Measurements from ENCODE around the gene TRAK2.
"Not testable (repeated sequence)": the region's sequence is repeated elsewhere in the genome, so short reads cannot be mapped to it uniquely, and the experiment has no call there.

The TRAK2 gene

DNA sequence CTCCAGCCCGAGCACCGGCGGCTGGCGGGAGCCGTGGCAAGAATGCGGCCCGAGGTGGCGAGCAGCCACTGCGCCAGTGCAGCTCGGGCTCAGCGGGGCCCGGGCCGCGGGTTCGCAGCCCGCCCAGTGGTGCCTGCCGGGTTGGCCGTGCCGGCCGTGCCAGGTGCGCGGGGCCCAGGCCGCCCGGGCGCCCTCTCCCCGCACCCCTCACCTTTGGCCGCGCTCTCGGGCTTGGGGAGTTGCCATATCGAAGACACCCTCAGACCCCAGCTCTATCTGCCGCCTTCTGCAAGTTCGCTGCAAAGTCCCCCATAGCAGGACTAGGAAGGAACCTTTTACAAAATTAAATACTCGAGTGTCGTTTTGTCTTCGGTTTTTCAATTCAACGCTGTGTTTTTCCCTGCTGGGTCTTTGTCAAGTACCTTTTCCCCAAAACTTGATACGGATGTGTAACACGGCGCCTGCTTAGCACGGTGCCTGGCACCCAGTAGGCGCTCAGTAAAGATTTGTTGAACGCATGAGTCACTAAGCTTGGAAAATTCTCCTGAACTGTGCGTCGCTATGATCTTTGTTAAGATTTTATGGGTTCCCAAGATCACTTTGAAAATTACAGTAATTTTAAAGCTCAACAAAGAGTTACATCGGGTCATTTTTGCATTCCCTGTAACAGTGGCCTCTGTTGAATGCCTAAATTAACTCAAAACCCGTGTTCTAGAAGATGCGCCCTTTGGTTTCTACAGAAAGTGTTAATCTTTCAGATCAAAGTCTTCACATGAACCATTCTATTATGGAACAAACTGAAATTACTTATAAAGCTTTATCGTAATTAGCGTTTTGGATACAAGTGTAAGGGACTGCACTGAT is 1.0 kb upstream of the TRAK2 start:
- DNase-seq (ENCODE audit: low spot score), result no peak

DNA sequence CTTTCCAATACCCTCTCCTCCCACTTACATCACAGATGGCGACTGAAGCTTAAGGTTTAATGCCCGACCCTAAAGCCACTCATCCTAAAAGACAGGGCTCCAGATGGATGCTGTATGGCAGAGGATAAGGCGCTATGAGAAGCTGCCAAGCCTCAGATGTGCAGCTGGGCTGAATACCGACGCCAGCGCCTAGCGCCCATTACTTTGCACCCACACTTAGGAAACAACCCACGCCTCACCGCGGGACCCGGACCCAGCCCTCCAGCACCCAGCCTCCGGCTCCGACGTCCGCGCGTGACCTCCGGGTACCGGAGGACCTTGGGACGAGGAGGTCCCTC is 335 bp downstream of the TRAK2 start:
- DNase-seq (ENCODE audit: low spot score), result no peak

DNA sequence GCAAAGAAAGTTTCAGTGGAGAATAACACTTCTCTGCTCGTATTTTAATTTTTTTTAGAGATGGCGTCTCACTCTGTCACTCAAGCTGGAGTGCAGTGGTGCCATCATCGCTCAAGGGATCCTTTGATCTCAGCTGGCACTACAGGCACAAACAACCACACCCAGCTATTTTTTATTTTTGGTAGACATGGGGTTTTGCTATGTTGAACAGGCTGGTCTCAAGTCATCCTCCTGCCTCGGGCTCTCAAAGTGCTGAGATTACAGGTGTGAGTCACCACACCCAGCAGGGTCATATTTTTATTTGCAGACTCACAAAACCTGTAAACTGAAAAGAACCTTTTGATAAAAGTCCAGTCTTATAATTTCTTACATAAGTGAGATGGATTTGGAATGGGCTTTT is 2.6 kb downstream of the TRAK2 start:
- no peak for DNase-seq (ENCODE audit: low spot score)

DNA sequence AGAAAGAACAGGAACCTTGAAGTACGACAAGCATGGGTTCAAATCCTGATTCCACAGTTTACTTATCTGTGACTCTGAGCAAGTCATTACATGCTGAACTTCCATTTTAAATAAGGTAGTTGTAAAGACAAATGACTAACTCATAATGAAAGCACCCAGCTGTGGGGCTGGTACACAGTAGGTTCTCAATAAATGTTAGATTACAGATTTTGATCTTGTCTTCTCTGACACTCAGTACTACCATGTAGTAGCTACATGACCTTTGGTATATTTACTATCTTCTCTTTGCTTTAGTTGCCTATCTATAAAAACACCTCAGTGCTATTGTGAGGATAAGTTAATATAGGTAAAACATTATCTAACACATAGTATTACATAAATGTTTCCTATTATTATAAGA is 3.2 kb downstream of the TRAK2 start:
- no peak for DNase-seq (ENCODE audit: low spot score)

DNA sequence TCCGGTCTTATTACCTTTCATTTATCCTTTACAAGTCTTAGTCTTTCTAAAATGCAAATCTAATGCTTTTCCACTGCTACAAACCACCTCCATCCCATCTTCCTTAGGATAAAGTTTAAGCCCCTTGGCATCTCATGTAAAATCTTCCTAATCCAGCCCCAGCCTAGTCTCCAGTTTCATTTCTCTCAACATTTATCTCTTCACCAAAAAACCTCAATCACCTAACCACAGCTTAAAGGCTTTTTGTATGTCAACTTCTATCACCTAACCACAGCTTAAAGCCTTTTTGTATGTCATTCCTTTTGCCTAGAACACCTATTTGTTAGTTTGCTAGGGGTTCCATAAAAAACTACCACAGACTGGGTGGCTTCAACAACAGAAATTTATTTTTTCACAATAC is 4.2 kb downstream of the TRAK2 start:
- DNase-seq (ENCODE audit: low spot score), result no peak

DNA sequence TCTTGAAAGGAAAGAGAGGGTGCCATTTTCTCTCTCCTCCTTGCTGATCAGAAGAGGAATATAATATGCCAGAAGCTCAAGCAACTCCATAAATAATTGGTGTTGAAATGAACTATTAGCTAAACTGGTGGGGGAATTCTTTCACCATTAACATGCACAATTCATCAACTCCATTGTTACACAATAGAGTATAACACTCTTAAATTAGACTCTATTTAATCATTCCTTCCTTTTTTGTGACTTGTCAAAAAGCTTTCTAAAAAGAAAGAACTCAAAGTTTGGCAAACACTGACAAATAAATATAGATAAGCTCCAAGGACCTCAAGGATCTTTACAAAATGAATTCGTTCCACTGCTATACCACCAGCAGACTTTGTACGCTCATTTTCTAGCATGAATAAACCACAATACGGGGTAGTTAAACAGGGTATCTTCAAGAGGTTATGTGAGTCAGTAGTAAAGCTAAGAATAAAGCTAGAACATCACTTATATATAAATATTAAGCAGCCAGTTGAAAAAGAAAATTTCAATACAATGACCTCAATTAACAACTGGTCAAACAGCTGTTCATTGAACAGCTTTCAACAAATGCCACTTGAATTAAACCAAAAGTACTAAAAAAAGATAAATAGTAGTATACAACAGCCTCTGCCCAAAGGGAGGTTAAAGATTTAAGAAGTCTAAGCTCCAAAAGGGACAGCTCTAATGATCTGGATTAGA is 6.4 kb downstream of the TRAK2 start:
- no peak for DNase-seq (ENCODE audit: low spot score)

DNA sequence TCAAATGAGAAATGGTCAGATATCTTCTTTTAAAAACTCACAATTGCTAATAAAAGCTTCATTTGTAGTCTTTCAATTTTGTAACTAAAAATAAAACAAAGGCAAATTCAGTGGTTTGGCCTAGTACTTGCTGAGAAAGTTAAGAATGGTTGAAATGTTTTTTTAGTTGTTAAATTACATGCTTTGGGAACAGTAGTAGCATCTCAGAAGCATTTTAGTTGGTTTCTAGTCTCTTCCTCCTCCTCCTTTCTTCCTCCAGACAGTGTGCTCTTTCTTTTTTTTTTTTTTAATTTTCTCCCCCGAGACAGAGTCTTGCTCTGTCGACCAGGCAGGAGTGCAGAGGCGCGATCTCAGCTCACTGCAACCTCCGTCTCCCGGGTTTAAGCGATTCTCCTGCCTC is 9.8 kb downstream of the TRAK2 start:
- no peak for DNase-seq (ENCODE audit: low spot score)

DNA sequence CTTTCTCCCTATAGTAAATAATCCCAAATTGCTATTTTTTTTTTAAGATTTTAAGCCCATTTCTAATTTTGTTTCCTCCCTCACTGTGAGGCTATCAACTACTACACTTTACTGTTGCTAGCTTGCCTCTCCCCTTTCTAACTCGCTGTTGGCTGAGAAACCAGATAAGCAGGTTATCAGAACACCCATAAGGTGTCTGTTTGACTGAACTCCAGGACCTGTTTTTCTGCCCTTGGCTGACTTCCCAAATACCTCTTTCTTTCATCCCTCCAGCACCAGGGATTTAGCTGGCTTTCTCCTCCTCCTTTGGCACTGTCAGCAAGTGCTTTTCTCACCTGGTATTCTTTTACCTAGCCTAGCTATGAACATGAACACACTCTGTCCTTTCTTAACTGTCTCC is 11.1 kb downstream of the TRAK2 start:
- no peak for DNase-seq (ENCODE audit: low spot score)

DNA sequence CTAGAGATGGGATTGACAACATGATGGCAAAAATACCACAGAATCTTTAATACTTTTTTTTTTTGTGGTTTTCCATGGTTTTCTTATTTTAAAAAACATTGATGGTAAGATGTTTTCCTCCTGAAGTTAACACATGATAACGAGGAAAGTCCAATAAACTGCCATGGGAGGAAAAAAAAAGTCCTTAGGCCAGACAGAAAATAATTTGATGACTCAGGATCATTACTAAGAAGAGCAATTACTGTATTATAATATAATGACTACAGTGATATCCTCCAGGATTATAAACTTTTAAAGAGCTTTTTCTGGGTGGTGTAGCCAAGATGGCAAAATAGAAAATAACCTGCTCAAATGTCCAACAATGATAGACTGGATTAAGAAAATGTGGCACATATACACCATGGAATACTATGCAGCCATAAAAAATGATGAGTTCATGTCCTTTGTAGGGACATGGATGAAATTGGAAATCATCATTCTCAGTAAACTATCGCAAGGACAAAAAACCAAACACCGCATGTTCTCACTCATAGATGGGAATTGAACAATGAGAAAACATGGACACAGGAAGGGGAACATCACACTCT is 11.8 kb downstream of the TRAK2 start:
- not testable (repeated sequence) for DNase-seq (ENCODE audit: low spot score)

DNA sequence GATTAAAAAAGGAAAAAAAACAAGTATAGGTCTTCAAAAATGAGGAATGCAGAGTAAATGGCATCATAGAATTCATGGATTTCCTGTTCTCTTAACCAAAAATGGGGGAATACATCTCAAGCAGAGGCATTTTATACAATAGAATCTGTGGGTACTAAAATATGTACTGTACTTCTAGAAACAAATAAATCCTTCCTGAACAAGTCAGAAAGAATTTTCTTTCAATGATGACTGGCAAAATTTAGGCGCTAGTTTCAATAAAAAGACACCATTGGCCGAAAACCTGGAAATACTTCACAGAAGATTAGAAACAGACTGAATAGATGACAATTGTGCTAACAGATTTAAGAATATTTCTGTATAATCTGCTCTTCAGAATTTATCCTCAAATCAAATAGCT is 15.1 kb downstream of the TRAK2 start:
- DNase-seq (ENCODE audit: low spot score), result no peak

DNA sequence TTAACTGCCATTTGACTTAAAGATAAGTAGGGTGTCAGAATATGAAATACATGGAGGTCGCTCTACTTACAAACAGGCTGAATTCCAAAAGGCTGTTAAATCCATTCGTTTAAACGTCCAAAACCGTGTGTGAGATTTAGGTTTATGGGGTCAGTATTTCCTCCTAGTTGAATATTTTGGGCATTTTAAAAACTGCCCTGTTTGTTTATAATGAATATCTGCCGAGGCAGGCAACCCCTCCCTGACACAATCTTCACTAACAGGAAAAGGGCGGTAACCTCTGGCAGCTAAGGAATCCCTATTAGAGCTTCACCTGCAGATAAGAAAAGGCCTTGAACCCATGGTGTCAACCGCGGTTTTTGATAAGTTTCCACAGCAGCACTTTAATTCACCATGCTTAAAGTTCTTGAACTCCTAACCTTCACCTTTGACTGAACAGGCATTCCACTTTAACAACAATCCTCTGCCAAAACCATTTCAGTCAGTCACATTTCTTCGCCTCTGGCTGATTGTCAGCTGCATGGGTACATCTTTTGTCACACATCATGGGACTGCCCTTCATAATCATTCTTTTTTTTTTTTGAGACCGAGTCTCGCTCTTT is 17.8 kb downstream of the TRAK2 start:
- DNase-seq (ENCODE audit: low spot score), result no peak

DNA sequence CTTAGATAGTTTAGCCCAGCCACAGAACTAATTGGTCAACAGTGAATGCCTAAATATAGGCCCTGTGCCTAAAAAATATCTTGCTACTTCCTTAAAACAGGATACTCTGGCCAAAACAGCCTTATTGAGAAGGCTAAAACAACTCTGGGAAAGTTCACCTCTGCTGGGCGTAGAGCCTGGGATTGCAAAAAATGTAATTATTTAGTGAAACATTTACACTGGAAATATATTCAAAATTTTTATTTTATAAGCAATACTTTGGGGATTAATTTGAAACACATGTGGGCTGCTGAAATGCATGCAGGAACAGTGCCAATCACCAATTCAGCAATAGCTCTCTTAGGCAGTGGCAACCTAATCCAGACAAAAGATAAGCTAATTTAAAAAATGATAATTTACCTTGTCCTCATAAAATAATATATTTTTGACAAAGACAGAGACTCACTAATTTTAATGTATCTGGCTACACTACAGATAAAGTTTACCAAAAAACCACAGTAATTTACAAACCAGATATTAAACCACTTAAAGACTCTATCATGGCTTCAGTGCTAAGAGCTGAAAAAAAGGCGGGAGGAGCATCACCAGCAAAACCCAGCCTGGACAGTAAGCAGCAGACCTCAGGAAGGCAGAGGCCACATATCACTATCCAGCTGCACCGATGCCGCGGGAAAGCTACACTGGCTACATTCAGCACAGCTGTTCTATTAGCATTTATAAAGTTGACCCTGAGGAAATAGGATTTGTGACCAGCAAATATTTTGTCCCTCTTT is 18.5 kb downstream of the TRAK2 start:
- no peak for DNase-seq (ENCODE audit: low spot score)

DNA sequence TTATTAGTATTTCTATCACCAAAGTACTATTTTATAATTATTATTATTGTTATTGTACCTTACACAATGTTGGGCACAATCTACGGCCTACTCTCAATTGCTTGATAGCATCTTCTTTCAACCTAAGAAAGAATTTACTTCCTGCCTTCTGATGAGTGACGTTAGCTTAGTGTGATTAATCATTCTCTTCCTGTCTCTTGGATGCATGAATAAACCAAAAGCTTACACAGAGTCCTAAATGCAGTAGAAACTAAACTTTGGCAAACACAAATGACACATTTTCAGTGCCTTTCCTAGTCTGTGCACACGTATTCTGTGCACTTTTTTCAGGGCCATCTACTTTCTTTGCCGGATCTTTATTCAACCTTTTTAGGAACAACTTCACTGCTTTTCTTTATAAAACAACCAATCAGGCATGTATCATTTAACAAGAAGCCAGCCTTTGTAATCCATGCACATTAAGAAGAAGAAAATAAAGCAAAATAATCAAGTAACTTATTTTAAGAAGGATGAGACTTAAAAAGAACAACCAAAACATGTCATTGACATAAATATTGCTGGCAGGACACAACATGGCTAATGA is 19.1 kb downstream of the TRAK2 start:
- no peak for DNase-seq (ENCODE audit: low spot score)

DNA sequence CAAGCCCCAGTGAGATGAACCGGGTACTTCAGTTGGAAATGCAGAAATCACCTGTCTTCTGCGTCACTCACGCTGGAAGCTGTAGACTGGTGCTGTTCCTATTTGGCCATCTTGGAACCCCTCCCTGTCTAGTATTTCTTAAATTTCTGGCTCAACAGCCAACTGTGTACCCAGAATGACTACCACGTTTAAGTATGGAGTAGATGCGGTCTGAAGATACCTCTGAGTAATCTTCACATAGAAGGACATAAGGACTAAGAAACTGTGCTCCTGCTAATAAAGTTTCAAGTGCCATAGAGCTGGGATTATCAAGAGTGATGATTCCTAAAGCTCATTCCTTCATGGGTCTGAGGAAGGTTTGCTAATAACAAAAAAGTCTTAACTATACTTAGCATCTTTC is 20.4 kb downstream of the TRAK2 start:
- no peak for DNase-seq (ENCODE audit: low spot score)

DNA sequence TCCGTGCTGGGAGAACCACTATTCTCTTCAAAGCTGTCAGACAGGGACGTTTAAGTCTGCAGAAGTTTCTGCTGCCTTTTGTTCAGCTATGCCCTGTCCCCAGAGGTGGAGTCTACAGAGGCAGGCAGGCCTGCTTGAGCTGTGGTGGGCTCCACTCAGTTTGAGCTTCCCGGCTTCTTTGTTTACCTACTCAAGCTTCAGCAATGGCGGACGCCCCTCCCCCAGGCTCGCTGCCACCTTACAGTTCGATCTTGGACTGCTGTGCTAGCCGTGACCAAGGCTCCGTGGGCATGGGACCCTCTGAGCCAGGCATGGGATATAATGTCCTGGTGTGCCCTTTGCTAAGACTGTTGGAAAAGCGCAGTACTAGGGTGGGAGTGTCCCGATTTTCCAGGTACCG is 20.9 kb downstream of the TRAK2 start:
- DNase-seq (ENCODE audit: low spot score), result not testable (repeated sequence)

DNA sequence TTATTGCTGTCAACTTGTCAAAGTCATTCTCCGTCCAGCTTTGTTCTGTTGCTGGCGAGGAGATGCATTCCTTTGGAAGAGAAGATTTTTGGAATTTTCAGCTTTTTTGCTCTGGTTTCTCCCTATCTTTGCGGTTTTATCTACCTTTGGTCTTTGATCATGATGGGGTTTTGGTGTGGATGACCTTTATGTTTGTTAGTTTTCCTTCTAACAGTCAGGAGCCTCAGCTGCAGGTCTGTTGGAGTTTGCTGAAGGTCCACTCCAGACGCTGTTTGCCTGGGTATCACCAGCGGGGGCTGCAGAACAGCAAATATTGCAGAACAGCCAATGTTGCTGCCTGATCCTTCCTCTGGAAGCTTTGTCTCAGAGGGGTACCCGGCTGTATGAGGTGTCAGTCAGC is 21.4 kb downstream of the TRAK2 start:
- DNase-seq (ENCODE audit: low spot score), result not testable (repeated sequence)

DNA sequence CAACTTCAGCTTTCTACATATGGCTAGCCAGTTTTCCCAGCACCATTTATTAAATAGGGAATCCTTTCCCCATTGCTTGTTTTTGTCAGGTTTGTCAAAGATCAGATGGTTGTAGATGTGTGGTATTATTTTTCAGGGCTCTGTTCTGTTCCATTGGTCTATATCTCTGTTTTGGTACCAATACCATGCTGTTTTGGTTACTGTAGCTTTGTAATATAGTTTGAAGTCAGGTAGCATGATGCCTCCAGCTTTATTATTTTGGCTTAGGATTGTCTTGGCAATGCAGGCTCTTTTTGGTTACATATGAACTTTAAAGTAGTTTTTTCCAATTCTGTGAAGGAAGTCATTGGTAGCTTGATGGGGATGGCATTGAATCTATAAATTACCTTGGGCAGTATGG is 22.9 kb downstream of the TRAK2 start:
- DNase-seq (ENCODE audit: low spot score), result not testable (repeated sequence)

DNA sequence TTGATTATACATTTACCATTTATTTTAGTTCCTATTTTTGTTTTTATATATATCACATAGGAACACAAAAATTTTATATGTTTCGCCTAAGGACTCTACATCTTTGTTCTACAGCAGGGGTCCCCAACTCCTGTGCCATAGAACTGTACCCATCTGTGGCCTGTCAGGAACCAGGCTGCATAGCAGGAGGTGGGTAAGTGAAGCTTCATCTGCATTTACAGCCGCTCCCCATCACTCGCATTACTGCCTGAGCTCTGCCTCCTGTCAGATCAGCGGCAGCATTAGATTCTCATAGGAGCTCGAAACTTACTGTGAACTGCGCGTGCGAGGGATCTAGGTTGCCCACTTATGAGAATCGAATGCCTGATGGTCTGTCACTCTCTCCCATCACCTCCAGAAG is 25.3 kb downstream of the TRAK2 start:
- no peak for DNase-seq (ENCODE audit: low spot score)

DNA sequence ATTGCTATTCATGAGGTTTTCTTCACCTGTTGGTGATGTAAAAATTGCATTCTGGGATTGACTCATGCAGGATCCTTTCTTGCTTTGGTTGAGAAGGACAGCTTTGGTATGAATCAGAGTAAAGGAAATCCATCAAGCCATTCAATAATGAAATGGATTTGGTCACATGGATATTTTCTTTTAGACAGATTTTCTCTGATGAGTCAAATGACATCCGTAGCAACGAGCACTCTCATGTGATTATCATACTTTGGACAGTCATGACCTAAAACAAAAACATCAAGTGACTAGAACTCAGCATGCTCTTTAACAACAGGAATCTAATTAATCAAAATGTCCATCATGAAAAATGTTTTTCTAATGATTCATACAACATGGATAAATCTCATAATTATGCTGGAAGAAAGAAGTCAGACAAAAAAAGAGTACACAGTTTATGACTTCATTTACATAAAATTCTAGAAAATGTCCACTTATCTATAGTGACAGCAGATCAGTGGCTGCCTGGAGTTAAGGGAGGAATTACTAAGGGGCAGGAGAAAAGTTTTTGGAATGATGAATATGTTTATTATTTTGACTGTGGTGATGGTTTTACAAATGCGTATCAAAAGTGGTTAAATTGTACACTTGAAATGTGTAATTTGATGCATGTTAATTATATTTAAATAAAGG is 30.7 kb downstream of the TRAK2 start:
- no peak for DNase-seq (ENCODE audit: low spot score)

DNA sequence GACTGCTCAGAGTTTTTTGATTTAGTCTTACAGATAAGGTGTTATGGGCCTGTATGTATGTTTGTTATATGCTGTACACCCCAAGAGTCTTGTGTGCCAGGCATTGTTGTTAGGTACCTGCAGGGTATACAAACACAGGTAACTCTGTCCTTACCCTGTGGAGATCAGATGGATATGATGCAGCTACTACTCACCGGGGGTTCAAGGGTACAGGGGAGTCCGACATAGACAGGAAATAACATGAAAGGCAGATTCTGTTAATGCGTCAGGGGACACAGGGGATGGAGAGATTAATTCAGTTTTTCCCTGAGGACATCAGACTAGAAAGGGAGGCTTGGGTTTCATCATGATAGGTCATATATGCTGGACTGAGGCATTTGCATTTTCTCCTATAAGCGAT is 31.3 kb downstream of the TRAK2 start:
- no peak for DNase-seq (ENCODE audit: low spot score)

DNA sequence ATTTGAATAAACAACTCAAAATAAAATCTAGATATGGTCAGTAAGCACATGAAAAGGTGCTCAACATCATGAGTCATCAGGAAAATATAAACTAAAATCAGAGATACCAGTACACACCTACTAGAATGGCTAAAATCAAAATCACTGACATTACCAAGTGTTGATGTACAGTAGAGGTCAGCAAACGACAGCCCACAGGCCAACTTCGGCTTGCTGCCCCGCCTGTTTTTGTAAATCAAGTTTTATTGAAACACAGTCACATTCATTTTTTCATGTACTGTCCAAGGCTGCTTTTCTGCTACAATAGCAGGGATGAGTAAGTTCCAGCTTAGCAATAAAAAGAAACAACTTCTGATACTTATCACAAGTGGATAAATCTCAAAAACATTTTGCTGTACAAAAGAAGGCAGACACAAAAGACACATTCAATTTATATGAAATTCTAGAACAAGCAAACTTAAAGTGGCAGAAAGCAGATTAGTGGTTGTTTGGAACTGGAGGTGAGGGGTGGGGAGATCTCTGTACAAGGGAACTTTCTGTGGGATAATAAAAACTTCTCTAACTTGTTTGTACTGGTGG is 32.1 kb downstream of the TRAK2 start:
- no peak for DNase-seq (ENCODE audit: low spot score)
